ENCODE data around the gene NUDT11. TPM values are rescaled to one million over a fixed set of nuclear protein-coding genes. Genes with fewer than 3 reads are reported as not detected.

The NUDT11 gene
- polyA plus RNA-seq, 6 donors from 2014 or later: 0.16 to 0.32 (median 0.23) TPM; not detected in 2

DNA sequence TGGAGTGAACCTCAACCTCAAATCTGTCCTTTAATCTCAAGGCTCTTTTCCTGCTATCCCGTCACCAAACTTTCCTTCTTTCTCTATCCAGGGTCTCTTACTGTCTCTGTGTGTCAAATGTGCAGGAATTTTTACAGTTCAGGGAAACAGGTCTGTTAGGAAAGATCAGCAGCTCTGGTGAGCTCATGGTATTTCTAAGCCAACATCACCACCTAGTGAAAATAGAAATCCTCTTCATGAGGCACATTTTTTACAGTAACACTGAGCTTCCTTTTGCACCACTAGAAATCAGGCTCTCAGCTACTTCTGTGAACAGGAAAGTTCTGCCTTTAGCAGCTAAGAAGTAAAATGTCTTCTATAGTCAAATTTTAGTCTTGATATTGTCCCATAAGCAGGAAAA lies 39.6 kb downstream of the NUDT11 start:
- Mint-ChIP-seq H3K9me3 (peaks cover 0 to 2% (median 0%) of the 10 kb centered on the region in 7 donors), H3K27me3 (peaks cover 0 to 5% (median 5%) of the 10 kb centered on the region in 3 donors), H3K36me3 (no peaks in the 10 kb centered on the region), H3K4me1 (no peaks in the 10 kb centered on the region), H3K4me3 (no peak overlapping the region), H3K27ac (no peak overlapping the region)
- ATAC-seq (ENCODE audit: low read depth in 2 of 2): no peak
- no peak for DNase-seq

DNA sequence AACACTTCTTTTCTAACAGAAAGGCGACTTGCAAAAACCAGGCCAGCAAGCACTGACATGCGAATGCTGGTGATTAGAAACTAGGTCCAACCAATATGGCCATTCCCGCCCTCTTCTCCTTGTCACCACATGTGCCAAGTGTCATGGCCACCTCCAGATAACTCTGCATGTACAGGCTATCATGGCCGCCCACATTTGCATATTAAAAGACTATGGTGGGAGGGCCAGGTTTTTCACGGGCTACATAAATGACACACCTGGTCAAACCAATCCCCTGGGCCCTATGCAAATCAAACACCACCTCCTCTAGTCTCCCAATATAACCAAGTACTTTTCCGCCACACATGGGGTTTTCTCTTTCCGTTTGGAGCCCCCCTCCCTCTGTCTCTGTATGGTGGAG lies 40.1 kb downstream of the NUDT11 start:
- Mint-ChIP-seq H3K27me3 (peaks cover 0 to 5% (median 5%) of the 10 kb centered on the region in 3 donors), H3K27ac (no peak overlapping the region), H3K4me1 (no peaks in the 10 kb centered on the region), H3K4me3 (no peak overlapping the region), H3K36me3 (no peaks in the 10 kb centered on the region), H3K9me3 (peaks cover 0 to 2% (median 0%) of the 10 kb centered on the region in 7 donors)
- no peak for ATAC-seq (ENCODE audit: low read depth in 2 of 2)
- no peak for DNase-seq

DNA sequence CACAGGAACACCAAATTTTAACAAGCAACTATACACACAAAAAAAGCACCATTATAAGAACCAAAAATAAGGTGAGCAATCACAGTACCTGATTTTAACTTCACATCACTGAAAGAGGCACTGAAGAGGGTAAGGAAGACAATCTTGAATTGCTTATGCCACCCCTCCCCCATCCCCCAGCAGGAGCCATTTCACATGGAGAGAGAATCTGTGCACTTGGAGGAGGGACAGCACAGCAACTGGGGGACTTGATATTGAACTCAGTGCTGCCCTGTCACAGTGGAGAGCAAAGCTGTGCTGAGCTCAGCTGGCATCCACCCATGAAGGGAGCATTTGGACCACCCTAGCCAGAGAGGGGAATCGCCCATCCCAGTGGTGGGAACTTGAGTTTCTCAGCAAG lies 56.0 kb downstream of the NUDT11 start:
- peaks cover 0 to 9% (median 3%) of the 10 kb centered on the region in 7 donors for H3K9me3 Mint-ChIP-seq
- no peak overlapping the region for H3K4me3 Mint-ChIP-seq
- no peaks in the 10 kb centered on the region for H3K36me3 Mint-ChIP-seq
- ATAC-seq (ENCODE audit: low read depth in 2 of 2) (no peak), DNase-seq (no peak)
- H3K27me3 Mint-ChIP-seq: peaks cover 0 to 14% (median 4%) of the 10 kb centered on the region in 3 donors
- no peaks in the 10 kb centered on the region for H3K4me1 Mint-ChIP-seq
- no peak overlapping the region for H3K27ac Mint-ChIP-seq

Other genes with a start within 250 kb of the NUDT11 start
- under 1 TPM in 1 of 6 donors, not detected in 5; 0.29 TPM for gene NUDT10, start 163.8 kb downstream of the NUDT11 start, polyA plus RNA-seq (ENCODE audit: low read depth in 6 of 6)
- gene CENPVL3, start 122.3 kb upstream of the NUDT11 start, polyA plus RNA-seq (ENCODE audit: low read depth in 6 of 6): not detected
- not detected for gene CENPVL2, start 186.2 kb upstream of the NUDT11 start, polyA plus RNA-seq (ENCODE audit: low read depth in 6 of 6)
- gene CENPVL1, start 213.9 kb upstream of the NUDT11 start, polyA plus RNA-seq (ENCODE audit: low read depth in 6 of 6): not detected
- 10 to 100 TPM in 5 of 6 donors, 1 to 10 TPM in 1; 7.4 to 16.7 (median 12.3) TPM for gene GSPT2, start 246.8 kb upstream of the NUDT11 start, polyA plus RNA-seq (ENCODE audit: low read depth in 6 of 6)

Data from naive B cell (primary cell).